IMR-90 (cell line): Measurements from ENCODE around the gene DEDD2. TPM values are rescaled to one million over a fixed set of nuclear protein-coding genes. Genes with fewer than 3 reads are reported as not detected.

Experiments
- ATAC-seq: fragments of 200-7000 bp; cut with Tn5 transposase; 2 replicates; pipeline ENCODE4 v1.9.1; 2020; ENCODE audit warnings: low read depth, mild to moderate bottlenecking, moderate library complexity
- BruUV-seq: library from RNA; stranded (reverse); fragments of 400-500 nt; replicated peaks from 2 replicates; lab custom pipeline; 2021; lab: Mats Ljungman, UMichigan
- CTCF ChIA-PET: fragments of 300-600 bp; formaldehyde crosslinking; extraction: SDS; loops from one replicate; lab custom pipeline; 2021; ENCODE audit warnings: antibody characterized with exemption; lab: Yijun Ruan, JAX
- POLR2A ChIA-PET: fragments of 300-600 bp; sonication (Branson Sonifier 250); formaldehyde crosslinking; loops from one replicate; lab custom pipeline; 2022; ENCODE audit warnings: antibody characterized with exemption; ENCODE audit not compliant: unreplicated experiment; lab: Charles Lee
- DNase-seq: peaks from one replicate; pipeline ENCODE4 v3.0.0; 2013
- H2AFZ ChIP-seq: replicated peaks from 2 replicates; pipeline ENCODE3; 2013; ENCODE audit warnings: low read length, mild to moderate bottlenecking; ENCODE audit not compliant: poor library complexity
- H2AK5ac ChIP-seq: 2 replicates; pipeline ENCODE4 v1.6.1; 2013; ENCODE audit warnings: low read depth, low read length, inconsistent platforms
- H2AK9ac ChIP-seq: replicated peaks from 2 replicates; pipeline ENCODE3; 2013; ENCODE audit warnings: mild to moderate bottlenecking, low read depth, low read length, moderate library complexity; ENCODE audit not compliant: poor library complexity
- H2BK120ac ChIP-seq: 2 replicates; pipeline ENCODE4 v1.6.1; 2013; ENCODE audit warnings: low read depth, low read length, inconsistent platforms
- H2BK15ac ChIP-seq: 3 replicates; pipeline ENCODE4 v1.6.1; 2013; ENCODE audit warnings: low read depth, low read length, inconsistent platforms
- H2BK20ac ChIP-seq: 2 replicates; pipeline ENCODE4 v1.6.1; 2013; ENCODE audit warnings: low read depth, mild to moderate bottlenecking, inconsistent platforms, low read length, moderate library complexity
- H2BK5ac ChIP-seq: 2 replicates; pipeline ENCODE4 v1.6.1; 2013; ENCODE audit warnings: mild to moderate bottlenecking, low read depth, low read length, inconsistent platforms; ENCODE audit not compliant: poor library complexity, severe bottlenecking
- H3K14ac ChIP-seq: replicated peaks from 2 replicates; pipeline ENCODE4 v1.6.1; 2013; ENCODE audit warnings: low read depth, low read length, inconsistent platforms
- H3K18ac ChIP-seq: 2 replicates; pipeline ENCODE4 v1.6.1; 2013; ENCODE audit warnings: low read depth, low read length, control low read depth
- H3K23ac ChIP-seq: 2 replicates; pipeline ENCODE4 v1.6.1; 2013; ENCODE audit warnings: low read depth, low read length, inconsistent platforms
- H3K27ac ChIP-seq: 2 replicates; pipeline ENCODE4 v1.5.1; 2013; ENCODE audit warnings: mild to moderate bottlenecking, control low read depth, low read length; ENCODE audit not compliant: insufficient read depth
- H3K27me3 ChIP-seq: 2 replicates; pipeline ENCODE4 v1.6.1; 2013; ENCODE audit warnings: low read length; ENCODE audit not compliant: control insufficient read depth, insufficient read depth
- H3K36me3 ChIP-seq: 2 replicates; pipeline ENCODE4 v1.6.1; 2013; ENCODE audit warnings: low read length, mixed read lengths; ENCODE audit not compliant: control insufficient read depth, insufficient read depth
- H3K4ac ChIP-seq: 2 replicates; pipeline ENCODE4 v1.6.1; 2013; ENCODE audit warnings: low read depth, low read length, inconsistent platforms
- H3K4me1 ChIP-seq: 2 replicates; pipeline ENCODE4 v1.6.1; 2013; ENCODE audit warnings: low read length, mixed read lengths; ENCODE audit not compliant: control insufficient read depth, insufficient read depth
- H3K4me2 ChIP-seq: 2 replicates; pipeline ENCODE4 v1.6.1; 2013; ENCODE audit warnings: low read depth, mild to moderate bottlenecking, control low read depth, low read length, moderate library complexity
- H3K4me3 ChIP-seq: 2 replicates; pipeline ENCODE4 v1.5.1; 2013; ENCODE audit warnings: low read depth, mild to moderate bottlenecking, control low read depth, low read length, moderate library complexity; ENCODE audit not compliant: insufficient read depth
- H3K56ac ChIP-seq: 2 replicates; pipeline ENCODE4 v1.6.1; 2013; ENCODE audit warnings: low read length, inconsistent platforms; ENCODE audit not compliant: insufficient read depth; ENCODE audit errors: extremely low read depth
- H3K79me1 ChIP-seq, 2 experiments: 2 replicates each; pipeline ENCODE4 v1.6.1; 2013; ENCODE audit warnings: low read length in 2 of 2, inconsistent platforms in 1 of 2, low read depth in 1 of 2
- H3K9ac ChIP-seq: 2 replicates; pipeline ENCODE4 v1.6.1; 2013; ENCODE audit warnings: low read depth, low read length, control low read depth
- H3K9me1 ChIP-seq: 2 replicates; pipeline ENCODE4 v1.6.1; 2013; ENCODE audit warnings: low read length, inconsistent platforms; ENCODE audit not compliant: insufficient read depth
- H3K9me3 ChIP-seq: 2 replicates; pipeline ENCODE4 v1.6.1; 2013; ENCODE audit warnings: low read length; ENCODE audit not compliant: control insufficient read depth, insufficient read depth
- H4K20me1 ChIP-seq: 2 replicates; pipeline ENCODE4 v1.6.1; 2013; ENCODE audit warnings: low read length, inconsistent platforms; ENCODE audit not compliant: insufficient read depth
- H4K5ac ChIP-seq: 2 replicates; pipeline ENCODE4 v1.6.1; 2013; ENCODE audit warnings: mild to moderate bottlenecking, low read depth, low read length, control low read depth
- H4K8ac ChIP-seq, 2 experiments: 2 replicates each; pipeline ENCODE4 v1.6.1; 2013; ENCODE audit warnings: low read depth in 2 of 2, low read length in 2 of 2, control low read depth in 1 of 2, inconsistent platforms in 1 of 2
- H4K91ac ChIP-seq: 2 replicates; pipeline ENCODE4 v1.6.1; 2013; ENCODE audit warnings: low read depth, low read length, inconsistent platforms; ENCODE audit not compliant: insufficient read depth
- BHLHE40 ChIP-seq: fragments of 150-350 bp; IDR thresholded peaks from 2 replicates; pipeline ENCODE4 v1.6.1; 2016; ENCODE audit warnings: mild to moderate bottlenecking, low read depth, low read length
- CEBPB ChIP-seq: IDR thresholded peaks from 2 replicates; pipeline ENCODE4 v1.6.1; 2012; ENCODE audit warnings: low read depth, low read length, improper control_type of control experiment
- MAFK ChIP-seq: IDR thresholded peaks from 2 replicates; pipeline ENCODE4 v1.6.1; 2012; ENCODE audit warnings: low read depth, low read length, improper control_type of control experiment
- MXI1 ChIP-seq: IDR thresholded peaks from 2 replicates; pipeline ENCODE4 v1.6.1; 2012; ENCODE audit warnings: low read depth, mild to moderate bottlenecking, low read length, moderate library complexity, borderline replicate concordance
- NFE2L2 ChIP-seq: fragments of 150-350 bp; IDR thresholded peaks from 2 replicates; pipeline ENCODE4 v1.6.1; 2016; ENCODE audit warnings: low read depth, mild to moderate bottlenecking, low read length
- POLR2A ChIP-seq: IDR thresholded peaks from 2 replicates; pipeline ENCODE4 v1.6.1; 2012; ENCODE audit warnings: mild to moderate bottlenecking, low read depth, low read length
- RAD21 ChIP-seq: IDR thresholded peaks from 2 replicates; pipeline ENCODE4 v1.6.1; 2012; ENCODE audit warnings: low read length, improper control_type of control experiment
- RFX5 ChIP-seq: IDR thresholded peaks from 2 replicates; pipeline ENCODE4 v1.8.0; 2012; ENCODE audit warnings: low read depth, mild to moderate bottlenecking, low read length, moderate library complexity
- SMC3 ChIP-seq: fragments of 150-350 bp; IDR thresholded peaks from 2 replicates; pipeline ENCODE4 v1.6.1; 2016; ENCODE audit warnings: low read depth, mild to moderate bottlenecking, antibody characterized with exemption, low read length, moderate library complexity
- WGBS, 2 experiments: methylation state at CpG; one replicate each; pipeline versions ENCODE4 v1.1.5 to v1.1.7; 2013; ENCODE audit warnings: missing lambda C conversion rate in 2 of 2; ENCODE audit not compliant: insufficient read length in 1 of 2; ENCODE audit errors: extremely low coverage in 2 of 2; 5-methylcytosine and 5-hydroxymethylcytosine counted together
- dilution Hi-C: fragments of 300-500 bp; cut with HindIII; formaldehyde crosslinking; loops from one replicate; pipeline ENCODE4 v1.14.3; 2018; ENCODE audit warnings: low sequenced_read_pairs; ENCODE audit not compliant: unreplicated experiment
- in situ Hi-C: fragments of 300-500 bp; cut with MboI; formaldehyde crosslinking; loops from 3 replicates; pipeline ENCODE4 v1.14.3; 2019; ENCODE audit warnings: low sequenced_read_pairs, inconsistent platforms, mixed read lengths
- intact Hi-C: fragments of 100-400 bp; cut with micrococcal nuclease; formaldehyde crosslinking; loops from 2 replicates; pipeline ENCODE4 v1.10.0; 2022
- polyA plus RNA-seq, 3 experiments: library from polyadenylated mRNA; depleted of rRNA; stranded (reverse); fragments of >200 nt; gene quantifications; 2 replicates each; pipeline ENCODE4 v1.2.3, GENCODE V29; 2012; ENCODE audit warnings: low replicate concordance in 1 of 3
- total RNA-seq: library from RNA; depleted of rRNA; stranded (reverse); fragments of >200 nt; gene quantifications from 2 replicates; pipeline ENCODE4 v1.2.3, GENCODE V29; 2012

DEDD2 gene
- total and polyA plus RNA-seq, 2 of the 4 experiments (the other 2 are of a cell fraction), result 8.2 to 21.0 TPM

- H2AK9ac ChIP-seq, result no peak overlapping the region
- H4K5ac ChIP-seq, result no peak overlapping the region
- no peak overlapping the region for H3K4me2 ChIP-seq
- TF ChIP-seq SMC3 (no peak), MAFK (no peak), NFE2L2 (no peak), CEBPB (no peak), POLR2A (no peak), RFX5 (no peak), MXI1 (no peak), RAD21 (no peak), BHLHE40 (no peak)
- no peak for ATAC-seq
- no peak overlapping the region for H4K91ac ChIP-seq
- no peak overlapping the region for H3K4ac ChIP-seq
- no TSS peak for BruUV-seq
- in situ Hi-C loops, result no loop called here
- H3K4me1 ChIP-seq, result peaks cover 11% of the 10 kb centered on the region
- ChIA-PET POLR2A (interaction anchor here (1.0 kb wide), 1 partner anchor 114 kb away, joined by 3 read pairs; no protein-coding TSS in a partner anchor), CTCF (interaction anchor here (0.9 to 1.1 kb wide), 2 partner anchors 24 to 30 kb away, joined by 3 read pairs; no protein-coding TSS in a partner anchor)
- H3K23ac ChIP-seq, result no peak overlapping the region; the same call in 1 of the 2 replicates
- H4K20me1 ChIP-seq, result peaks cover 5% of the 10 kb centered on the region; the same call in 1 of the 2 replicates
- no peak overlapping the region for H3K14ac ChIP-seq
- no peak overlapping the region for H3K56ac ChIP-seq
- H3K27me3 ChIP-seq, result no peaks in the 10 kb centered on the region
- H2BK5ac ChIP-seq, result no peak overlapping the region
- H3K9me3 ChIP-seq, result no peaks in the 10 kb centered on the region
- H3K4me3 ChIP-seq, result no peak overlapping the region
- H2BK15ac ChIP-seq, result no peak overlapping the region
- peaks cover 5% of the 10 kb centered on the region for H3K36me3 ChIP-seq
- H3K9ac ChIP-seq, result no peak overlapping the region
- dilution Hi-C loops, result no loop called here
- H3K79me1 ChIP-seq, result peaks cover 35 to 82% of the 10 kb centered on the region in 2 experiments
- H2AK5ac ChIP-seq, result no peak overlapping the region; the same call in 1 of the 2 replicates
- intact Hi-C loops, result no loop called here
- WGBS, 2 experiments, result 90% methylated on average over 2 of the region's 11 CpGs; no CpG with 5 or more reads in 1 of the 2 experiments
- H3K27ac ChIP-seq, result no peak overlapping the region
- H3K18ac ChIP-seq, result no peak overlapping the region
- no peak overlapping the region for H2BK120ac ChIP-seq
- peaks cover 7% of the 10 kb centered on the region; the same call in 1 of the 2 replicates for H3K9me1 ChIP-seq
- no peak overlapping the region for H2AFZ ChIP-seq
- no peak for DNase-seq
- no peak overlapping the region for H2BK20ac ChIP-seq
- H4K8ac ChIP-seq, result no peak overlapping the region
Measured at GRCh38 chr19:42214810-42215485, 2.5 kb downstream of the DEDD2 start.
